ENCODE measurements around the gene TOP3B. TPM values are rescaled to one million over a fixed set of nuclear protein-coding genes. Genes with fewer than 3 reads are reported as not detected.

TOP3B gene
- total RNA-seq, 4 donors from 2014 or later = 12.3 to 27.5 (median 20.4) TPM

DNA sequence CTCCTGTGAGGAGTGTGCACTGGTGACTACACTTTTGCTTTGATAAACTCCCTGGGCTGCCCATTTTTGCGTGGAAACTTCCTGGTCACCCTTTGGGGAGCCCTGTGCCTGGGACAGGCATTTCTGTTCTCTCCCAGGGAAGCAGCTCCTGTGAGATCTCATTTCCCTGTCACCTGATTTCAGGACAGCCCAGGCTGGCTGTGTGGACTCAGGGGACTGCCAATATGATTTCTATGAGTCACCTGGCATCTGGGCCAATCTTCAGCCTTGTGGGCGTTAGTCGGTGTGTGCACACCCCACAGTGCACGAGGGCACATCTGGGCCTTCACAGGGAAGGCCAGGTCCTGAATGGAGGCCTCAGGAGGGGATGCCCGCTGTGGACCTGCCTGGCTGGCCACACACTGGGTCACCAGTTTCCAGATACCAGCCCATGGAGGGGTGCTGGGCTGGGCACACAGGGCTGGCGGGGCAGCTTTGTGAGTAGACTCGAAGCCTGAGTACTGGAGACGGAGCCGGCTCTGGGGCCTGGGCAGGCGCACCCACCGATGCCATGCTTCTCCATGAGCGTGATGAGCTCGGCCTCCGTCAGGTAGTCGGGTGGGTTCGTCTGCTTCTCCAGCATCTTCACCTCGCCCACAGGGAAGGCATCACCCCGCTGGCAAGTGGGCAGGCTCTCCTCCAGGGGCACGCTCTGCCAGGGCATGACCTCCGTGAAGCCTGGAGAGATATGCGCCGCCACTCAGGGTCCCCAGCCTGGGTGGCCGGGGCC is 20.5 kb downstream of the TOP3B start:
- Histone ChIP-seq H3K36me3 (peaks cover 41 to 94% (median 93%) of the 10 kb centered on the region in 4 donors), H3K27ac (replicated peaks in 1 of 4) (no peak overlapping the region), H3K27me3 (no peaks in the 10 kb centered on the region), H3K9me3 (no peaks in the 10 kb centered on the region), H3K4me1 (no peaks in the 10 kb centered on the region), H3K4me3 (no peak overlapping the region)
- TF ChIP-seq, protein P1, sequence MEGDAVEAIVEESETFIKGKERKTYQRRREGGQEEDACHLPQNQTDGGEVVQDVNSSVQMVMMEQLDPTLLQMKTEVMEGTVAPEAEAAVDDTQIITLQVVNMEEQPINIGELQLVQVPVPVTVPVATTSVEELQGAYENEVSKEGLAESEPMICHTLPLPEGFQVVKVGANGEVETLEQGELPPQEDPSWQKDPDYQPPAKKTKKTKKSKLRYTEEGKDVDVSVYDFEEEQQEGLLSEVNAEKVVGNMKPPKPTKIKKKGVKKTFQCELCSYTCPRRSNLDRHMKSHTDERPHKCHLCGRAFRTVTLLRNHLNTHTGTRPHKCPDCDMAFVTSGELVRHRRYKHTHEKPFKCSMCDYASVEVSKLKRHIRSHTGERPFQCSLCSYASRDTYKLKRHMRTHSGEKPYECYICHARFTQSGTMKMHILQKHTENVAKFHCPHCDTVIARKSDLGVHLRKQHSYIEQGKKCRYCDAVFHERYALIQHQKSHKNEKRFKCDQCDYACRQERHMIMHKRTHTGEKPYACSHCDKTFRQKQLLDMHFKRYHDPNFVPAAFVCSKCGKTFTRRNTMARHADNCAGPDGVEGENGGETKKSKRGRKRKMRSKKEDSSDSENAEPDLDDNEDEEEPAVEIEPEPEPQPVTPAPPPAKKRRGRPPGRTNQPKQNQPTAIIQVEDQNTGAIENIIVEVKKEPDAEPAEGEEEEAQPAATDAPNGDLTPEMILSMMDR (IDR thresholded peaks at IDR 0.05) = no peak
- TF ChIP-seq EP300 (IDR thresholded peaks at IDR 0.05) = no peak
- no peak for TF ChIP-seq POLR2A (IDR thresholded peaks at IDR 0.05; ENCODE audit: low read depth)
- TF ChIP-seq POLR2AphosphoS5 (IDR thresholded peaks at IDR 0.05) = no peak
- WGBS = 96% methylated on average over 6 of the region's 23 CpGs
- DNase-seq (ENCODE audit: extremely low spot score) = no peak
- intact Hi-C loops (cut with DNase I) = no loop called here

DNA sequence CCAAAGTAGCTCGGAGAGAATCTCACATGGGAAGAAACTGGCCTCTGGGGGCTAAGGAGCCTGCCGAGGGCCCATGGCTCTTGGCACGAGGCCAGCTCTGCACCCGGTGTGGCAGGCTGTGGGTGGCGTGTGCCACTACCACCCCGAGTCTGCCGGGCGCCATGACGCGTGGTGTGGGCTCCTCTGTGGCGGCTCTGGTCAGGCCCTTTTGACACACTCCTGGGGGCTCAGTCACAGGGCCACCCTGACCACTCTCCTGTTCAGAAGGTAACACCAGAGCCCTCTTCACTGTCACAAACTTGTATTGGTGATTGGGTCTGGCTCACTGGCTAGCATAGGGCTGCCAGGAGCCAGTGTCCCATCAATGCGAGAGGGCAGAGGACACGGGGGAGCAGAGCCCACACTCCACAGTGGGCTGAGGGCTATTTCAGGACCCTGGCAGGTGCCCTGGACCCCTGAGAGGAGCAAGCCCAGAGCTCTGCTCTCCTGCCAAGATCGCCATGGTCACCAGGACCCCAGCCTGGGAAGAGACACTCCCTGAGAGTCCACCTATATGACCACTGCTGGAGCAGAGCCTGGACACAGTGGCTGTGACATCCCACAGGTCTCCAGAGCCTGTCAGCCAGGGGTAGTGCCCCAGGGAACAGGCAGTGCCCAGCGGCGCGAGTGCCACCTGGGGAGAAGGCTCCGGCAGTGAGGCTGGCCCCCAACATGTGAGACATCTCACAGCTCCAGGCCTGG is 21.3 kb downstream of the TOP3B start:
- WGBS = 100% methylated on average over 1 of the region's 18 CpGs
- H3K4me3 ChIP-seq = no peak overlapping the region
- no peaks in the 10 kb centered on the region for H3K27me3 ChIP-seq
- no peak overlapping the region for H3K27ac ChIP-seq (replicated peaks in 1 of 4)
- H3K36me3 ChIP-seq = peaks cover 34 to 86% (median 85%) of the 10 kb centered on the region in 4 donors
- intact Hi-C loops (cut with DNase I) = no loop called here
- H3K4me1 ChIP-seq = no peaks in the 10 kb centered on the region
- no peaks in the 10 kb centered on the region for H3K9me3 ChIP-seq
- no peak for DNase-seq (ENCODE audit: extremely low spot score)
- TF ChIP-seq POLR2A (IDR thresholded peaks at IDR 0.05; ENCODE audit: low read depth) (no peak), POLR2AphosphoS5 (IDR thresholded peaks at IDR 0.05) (no peak), EP300 (IDR thresholded peaks at IDR 0.05) (no peak)
- TF ChIP-seq, protein P1 (IDR thresholded peaks at IDR 0.05) = no peak

DNA sequence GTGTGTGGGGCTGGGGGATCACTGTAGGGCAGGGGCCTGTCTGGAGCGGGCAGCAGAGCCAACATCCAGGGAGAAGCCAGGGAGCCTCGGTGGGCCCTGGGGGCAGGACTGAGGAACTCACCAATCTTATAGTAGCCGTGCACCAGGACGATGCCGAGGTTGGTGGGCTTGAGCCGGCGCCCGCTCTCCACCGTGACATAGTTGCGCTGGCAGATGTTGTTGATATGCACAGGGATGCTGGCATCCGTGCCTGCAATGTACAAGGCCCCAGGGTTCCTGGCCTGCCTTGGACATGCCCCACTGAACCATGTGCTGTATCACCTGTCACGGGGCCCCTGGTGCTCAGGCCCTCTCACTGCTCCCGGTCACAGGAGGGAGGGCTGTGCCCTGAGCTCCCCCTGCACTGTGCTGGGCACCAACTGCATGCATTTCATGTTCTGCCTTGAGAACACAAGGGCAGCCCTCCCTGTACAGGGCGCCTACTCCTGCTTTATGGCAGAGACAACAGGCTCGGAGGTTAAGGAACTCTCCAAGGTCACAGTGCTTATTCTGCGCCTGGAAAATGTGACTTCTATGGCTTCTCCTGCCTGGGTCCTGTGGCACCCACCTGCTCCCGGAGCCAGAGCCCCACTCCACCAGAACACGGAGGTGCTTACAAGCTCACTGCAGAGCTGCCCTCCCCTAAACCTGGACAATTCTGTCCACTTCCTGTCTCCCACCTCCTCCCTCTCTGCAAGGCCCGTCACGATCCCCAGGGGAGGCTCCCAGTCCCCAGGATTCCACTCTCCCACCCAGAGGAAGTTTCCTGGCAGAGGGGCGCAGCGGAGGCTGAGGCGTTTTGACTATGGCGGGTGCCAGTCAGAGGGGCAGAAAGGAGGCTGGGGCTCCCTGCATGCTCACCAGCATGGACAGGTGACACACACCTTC is 22.1 kb downstream of the TOP3B start:
- Histone ChIP-seq H3K36me3 (peaks cover 31 to 78% (median 77%) of the 10 kb centered on the region in 4 donors), H3K4me3 (no peak overlapping the region), H3K4me1 (no peaks in the 10 kb centered on the region), H3K9me3 (no peaks in the 10 kb centered on the region), H3K27ac (replicated peaks in 1 of 4) (no peak overlapping the region), H3K27me3 (no peaks in the 10 kb centered on the region)
- 87% methylated on average over 16 of the region's 24 CpGs for WGBS
- intact Hi-C loops (cut with DNase I) = no loop called here
- TF ChIP-seq, protein P1 (IDR thresholded peaks at IDR 0.05) = no peak
- TF ChIP-seq POLR2A (IDR thresholded peaks at IDR 0.05; ENCODE audit: low read depth) (no peak), EP300 (IDR thresholded peaks at IDR 0.05) (no peak), POLR2AphosphoS5 (IDR thresholded peaks at IDR 0.05) (no peak)
- DNase-seq (ENCODE audit: extremely low spot score) = no peak

DNA sequence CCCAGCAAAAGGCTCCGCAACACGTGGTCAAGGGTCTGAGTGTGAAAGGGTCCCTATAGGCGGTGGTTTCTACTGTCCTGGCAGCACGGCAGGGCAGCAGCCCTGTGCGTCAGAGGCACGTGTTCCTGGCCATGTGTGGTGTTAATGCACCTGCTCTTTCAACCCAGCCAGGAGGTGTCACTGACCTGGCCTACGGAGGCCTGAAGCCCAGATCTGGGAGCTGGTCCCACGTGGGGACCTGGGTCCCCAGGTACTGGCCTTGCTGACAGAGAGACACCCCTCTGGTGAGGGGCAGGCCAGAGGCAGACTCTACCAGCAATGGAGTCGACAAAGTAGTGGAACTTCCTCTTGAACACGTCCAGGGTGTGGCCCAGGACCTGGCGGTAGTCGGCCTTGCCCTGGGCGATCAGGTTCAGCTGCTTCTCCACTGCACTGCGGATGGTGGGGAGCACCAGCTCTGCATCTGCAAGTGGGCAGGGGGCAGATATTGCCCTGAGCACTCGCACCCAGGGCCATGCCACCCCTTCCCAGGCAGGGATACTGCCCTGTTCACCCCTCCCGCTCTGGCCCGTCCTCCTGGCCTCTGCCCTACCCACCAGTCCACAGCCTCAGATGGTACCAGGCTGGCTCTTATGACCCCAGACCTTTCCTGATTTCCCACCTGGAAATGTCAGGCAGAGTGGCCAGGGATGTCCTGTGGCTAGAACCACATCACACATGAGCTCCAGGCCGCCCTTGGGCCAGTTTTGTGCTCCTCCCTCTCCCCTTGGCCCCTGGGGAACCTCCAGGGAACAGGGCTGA is 23.1 kb downstream of the TOP3B start:
- no peak for TF ChIP-seq POLR2AphosphoS5 (IDR thresholded peaks at IDR 0.05)
- no peak for TF ChIP-seq EP300 (IDR thresholded peaks at IDR 0.05)
- TF ChIP-seq POLR2A (IDR thresholded peaks at IDR 0.05; ENCODE audit: low read depth) = no peak
- TF ChIP-seq, protein P1 (IDR thresholded peaks at IDR 0.05) = no peak
- no peak for DNase-seq (ENCODE audit: extremely low spot score)
- H3K36me3 ChIP-seq = peaks cover 21 to 68% (median 67%) of the 10 kb centered on the region in 4 donors
- intact Hi-C loops (cut with DNase I) = no loop called here
- H3K27me3 ChIP-seq = no peaks in the 10 kb centered on the region
- 88% methylated on average over 8 of the region's 18 CpGs for WGBS
- no peak overlapping the region for H3K4me3 ChIP-seq
- no peaks in the 10 kb centered on the region for H3K4me1 ChIP-seq
- no peak overlapping the region for H3K27ac ChIP-seq (replicated peaks in 1 of 4)
- H3K9me3 ChIP-seq = no peaks in the 10 kb centered on the region

Measured in esophagus muscularis mucosa (tissue), 4 donors.